SK-N-SH (cell line): ENCODE measurements around the gene SNX9. TPM values are rescaled to one million over a fixed set of nuclear protein-coding genes. Genes with fewer than 3 reads are reported as not detected.

Experiments used
- CTCF ChIA-PET: fragments of 300-600, 350-600 bp; formaldehyde crosslinking; extraction: SDS; loops from one replicate; lab custom pipeline; 2021; lab: Yijun Ruan, JAX
- POLR2A ChIA-PET: fragments of 350-600 bp; sonication (Branson Sonifier 250); formaldehyde crosslinking; extraction: SDS; loops from one replicate; lab custom pipeline; 2020; ENCODE audit warnings: antibody characterized with exemption, inconsistent platforms; lab: Yijun Ruan, JAX
- DNase-seq: peaks from one replicate; pipeline ENCODE4 v3.0.0; 2012
- H2AFZ ChIP-seq: fragments of 200-600 bp; sonication (generic); 2 replicates; pipeline ENCODE4 v1.8.1; 2016; ENCODE audit warnings: antibody characterized with exemption, mild to moderate bottlenecking, low read depth
- H3F3A ChIP-seq: fragments of 200-600 bp; sonication (generic); replicated peaks from 2 replicates; pipeline ENCODE3; 2016; ENCODE audit warnings: antibody characterized with exemption, mild to moderate bottlenecking; ENCODE audit not compliant: insufficient read depth
- H3K27ac ChIP-seq, 2 experiments: fragments of 200-500 bp in 1 of 2; fragments of 200-600 bp in 1 of 2; sonication (Bioruptor generic) in 1 of 2; sonication (generic), shearing (Covaris generic) in 1 of 2; 2 replicates each; pipeline versions ENCODE4 v1.5.1 to v1.6.1; 2014 to 2016; ENCODE audit warnings: low read depth in 2 of 2, inconsistent platforms in 1 of 2, low read length in 1 of 2, mild to moderate bottlenecking in 1 of 2, mixed read lengths in 1 of 2
- H3K27me3 ChIP-seq: fragments of 200-600 bp; sonication (generic), shearing (Covaris generic); 2 replicates; pipeline ENCODE4 v1.6.1; 2016; ENCODE audit warnings: mixed run types; ENCODE audit not compliant: insufficient read depth
- H3K36me3 ChIP-seq, 2 experiments: fragments of 200-500 bp in 1 of 2; fragments of 200-600 bp in 1 of 2; sonication (Bioruptor generic) in 1 of 2; sonication (generic) in 1 of 2; replicated peaks in 1 of 2; 2 replicates each; pipeline versions ENCODE3 to v1.5.1; 2014 to 2016; ENCODE audit warnings: low read length in 1 of 2, mild to moderate bottlenecking in 1 of 2; ENCODE audit not compliant: insufficient read depth in 2 of 2, control insufficient read depth in 1 of 2
- H3K4me1 ChIP-seq, 2 experiments: fragments of 200-500 bp in 1 of 2; fragments of 200-600 bp in 1 of 2; sonication (Bioruptor generic) in 1 of 2; sonication (generic), shearing (Covaris generic) in 1 of 2; 2 replicates each; pipeline versions ENCODE4 v1.5.1 to v1.6.1; 2014 to 2016; ENCODE audit warnings: low read depth in 1 of 2, low read length in 1 of 2, mixed run types in 1 of 2; ENCODE audit not compliant: insufficient read depth in 2 of 2, control insufficient read depth in 1 of 2
- H3K4me2 ChIP-seq: fragments of 200-600 bp; sonication (generic), shearing (Covaris generic); 2 replicates; pipeline ENCODE4 v1.6.1; 2017; ENCODE audit warnings: mixed run types
- H3K4me3 ChIP-seq, 2 experiments: fragments of 200-500 bp in 1 of 2; fragments of 200-600 bp in 1 of 2; sonication (Bioruptor generic) in 1 of 2; sonication (generic), shearing (Covaris generic) in 1 of 2; 2 replicates each; pipeline versions ENCODE4 v1.5.1 to v1.8.1; 2014 to 2016; ENCODE audit warnings: low read depth in 2 of 2, inconsistent platforms in 1 of 2, low read length in 1 of 2, mild to moderate bottlenecking in 1 of 2, mixed read lengths in 1 of 2, moderate library complexity in 1 of 2
- H3K79me2 ChIP-seq: fragments of 200-600 bp; sonication (generic); 2 replicates; pipeline ENCODE4 v1.8.1; 2017; ENCODE audit warnings: mild to moderate bottlenecking; ENCODE audit not compliant: insufficient read depth
- H3K9ac ChIP-seq: fragments of 200-600 bp; sonication (generic); 2 replicates; pipeline ENCODE4 v1.6.1; 2017; ENCODE audit warnings: mixed run types
- H3K9me2 ChIP-seq: fragments of 200-600 bp; sonication (generic); 2 replicates; pipeline ENCODE4 v1.6.1; 2017; ENCODE audit warnings: mixed run types
- H3K9me3 ChIP-seq: fragments of 200-600 bp; sonication (generic); 2 replicates; pipeline ENCODE4 v1.6.1; 2017; ENCODE audit warnings: mixed run types, mild to moderate bottlenecking, moderate library complexity
- H4K20me1 ChIP-seq: fragments of 200-600 bp; sonication (generic); 2 replicates; pipeline ENCODE4 v1.6.1; 2017; ENCODE audit warnings: mild to moderate bottlenecking, mixed run types; ENCODE audit not compliant: insufficient read depth
- ELF1 ChIP-seq: IDR thresholded peaks from 2 replicates; pipeline ENCODE4 v1.4.0; 2012
- EP300 ChIP-seq, 2 experiments: IDR thresholded peaks; 2 replicates each; pipeline versions ENCODE4 v1.4.0 to v1.6.1; 2012; ENCODE audit warnings: borderline replicate concordance in 1 of 2, low read depth in 1 of 2, low read length in 1 of 2
- FOXM1 ChIP-seq: IDR thresholded peaks from 2 replicates; pipeline ENCODE4 v1.4.0; 2012; ENCODE audit warnings: low read depth, mild to moderate bottlenecking
- GATA2 ChIP-seq: sonication (generic); formaldehyde crosslinking; IDR thresholded peaks from 2 replicates; pipeline ENCODE4 v1.5.0; 2020; ENCODE audit warnings: mild to moderate bottlenecking, missing genetic modification reagents
- MEF2A ChIP-seq: IDR thresholded peaks from 2 replicates; pipeline ENCODE4 v1.4.0; 2012; ENCODE audit warnings: low read depth, borderline replicate concordance
- MXI1 ChIP-seq: IDR thresholded peaks from 2 replicates; pipeline ENCODE4 v1.6.1; 2012; ENCODE audit warnings: mild to moderate bottlenecking, low read depth, low read length, improper control_type of control experiment
- NFIC ChIP-seq: IDR thresholded peaks from 2 replicates; pipeline ENCODE4 v1.4.0; 2012; ENCODE audit warnings: borderline replicate concordance
- POLR2AphosphoS5 ChIP-seq: IDR thresholded peaks from 2 replicates; pipeline ENCODE4 v1.6.1; 2012; ENCODE audit warnings: low read depth, low read length
- RAD21 ChIP-seq: IDR thresholded peaks from 2 replicates; pipeline ENCODE4 v1.6.1; 2012; ENCODE audit warnings: mild to moderate bottlenecking, low read length
- RFX5 ChIP-seq: IDR thresholded peaks from 2 replicates; pipeline ENCODE4 v1.6.1; 2012; ENCODE audit warnings: mild to moderate bottlenecking, improper control_type of control experiment, low read length
- TAF1 ChIP-seq: IDR thresholded peaks from 2 replicates; pipeline ENCODE4 v1.6.1; 2012; ENCODE audit warnings: low read depth, mild to moderate bottlenecking, low read length, moderate library complexity, borderline replicate concordance
- WGBS: methylation state at CpG from one replicate; pipeline ENCODE4 v1.1.6; 2017; ENCODE audit warnings: low lambda C conversion rate; 5-methylcytosine and 5-hydroxymethylcytosine counted together
- polyA plus RNA-seq, 3 experiments: library from polyadenylated mRNA; depleted of rRNA; stranded (reverse); fragments of >200 nt; gene quantifications; 2 replicates each; pipeline ENCODE4 v1.2.3, GENCODE V29; 2012
- TF ChIP-seq, protein P1 (sequence below): fragments of 150-350 bp; IDR thresholded peaks from 2 replicates; pipeline ENCODE4 v1.6.1; 2016; ENCODE audit warnings: mild to moderate bottlenecking, low read depth, low read length
- TF ChIP-seq, protein P2 (sequence below): IDR thresholded peaks from 2 replicates; pipeline ENCODE4 v1.6.1; 2012; ENCODE audit warnings: mild to moderate bottlenecking, low read depth, low read length, moderate library complexity

SNX9 gene
- polyA plus RNA-seq, 1 of the 3 experiments (the other 2 are of a cell fraction), result 31.6 TPM

DNA sequence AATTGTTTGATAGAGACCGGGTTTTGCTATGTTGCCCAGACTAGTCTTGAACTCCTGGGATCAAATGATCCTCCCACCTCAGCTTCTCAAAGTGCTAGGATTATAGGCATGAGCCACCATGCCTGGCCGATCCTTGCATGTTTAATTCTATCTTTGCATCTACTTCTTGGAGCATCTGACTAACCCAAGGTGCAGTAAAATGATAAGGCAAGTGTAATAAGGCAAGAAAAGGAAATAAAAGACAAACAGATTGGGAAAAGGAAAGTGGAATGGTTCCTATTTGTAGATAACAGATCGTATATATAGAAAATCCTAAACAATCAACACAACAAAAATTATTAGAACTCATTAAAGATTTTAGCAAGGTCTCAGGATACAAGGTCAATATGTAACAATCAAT, 36.8 kb upstream of the SNX9 start:
- 84% methylated on average over 3 of the region's 3 CpGs for WGBS
- H3K9ac ChIP-seq, result no peak overlapping the region
- no peaks in the 10 kb centered on the region for H3K79me2 ChIP-seq
- TF ChIP-seq FOXM1, result no peak
- TF ChIP-seq POLR2AphosphoS5, result no peak
- TF ChIP-seq NFIC, result no peak
- no peak for TF ChIP-seq RAD21
- no peak for TF ChIP-seq MXI1
- no peak for TF ChIP-seq ELF1
- no peak for TF ChIP-seq GATA2 (CRISPR knock-in tag)
- TF ChIP-seq EP300 (IDR thresholded peaks at IDR 0.05; ENCODE audit: borderline replicate concordance in 1 of 2, low read depth in 1 of 2, low read length in 1 of 2), result no peak
- TF ChIP-seq, protein P1, sequence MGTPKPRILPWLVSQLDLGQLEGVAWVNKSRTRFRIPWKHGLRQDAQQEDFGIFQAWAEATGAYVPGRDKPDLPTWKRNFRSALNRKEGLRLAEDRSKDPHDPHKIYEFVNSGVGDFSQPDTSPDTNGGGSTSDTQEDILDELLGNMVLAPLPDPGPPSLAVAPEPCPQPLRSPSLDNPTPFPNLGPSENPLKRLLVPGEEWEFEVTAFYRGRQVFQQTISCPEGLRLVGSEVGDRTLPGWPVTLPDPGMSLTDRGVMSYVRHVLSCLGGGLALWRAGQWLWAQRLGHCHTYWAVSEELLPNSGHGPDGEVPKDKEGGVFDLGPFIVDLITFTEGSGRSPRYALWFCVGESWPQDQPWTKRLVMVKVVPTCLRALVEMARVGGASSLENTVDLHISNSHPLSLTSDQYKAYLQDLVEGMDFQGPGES, result no peak
- H3K4me3 ChIP-seq, result no peak overlapping the region
- CTCF ChIA-PET, result interaction anchor here (0.6 kb wide), 1 partner anchor 376 kb away, joined by 3 read pairs; no protein-coding TSS in a partner anchor
- no peak for DNase-seq
- no peaks in the 10 kb centered on the region for H3F3A ChIP-seq
- H3K4me2 ChIP-seq, result no peak overlapping the region
- no peaks in the 10 kb centered on the region for H3K27me3 ChIP-seq
- H3K9me3 ChIP-seq, result no peaks in the 10 kb centered on the region
- H3K36me3 ChIP-seq, result no peaks in the 10 kb centered on the region
- H3K4me1 ChIP-seq, result no peaks in the 10 kb centered on the region
- H3K27ac ChIP-seq, result no peak overlapping the region
- H3K9me2 ChIP-seq, result no peaks in the 10 kb centered on the region
- POLR2A ChIA-PET, result no interaction called here
- no peak overlapping the region for H2AFZ ChIP-seq
- no peaks in the 10 kb centered on the region for H4K20me1 ChIP-seq

DNA sequence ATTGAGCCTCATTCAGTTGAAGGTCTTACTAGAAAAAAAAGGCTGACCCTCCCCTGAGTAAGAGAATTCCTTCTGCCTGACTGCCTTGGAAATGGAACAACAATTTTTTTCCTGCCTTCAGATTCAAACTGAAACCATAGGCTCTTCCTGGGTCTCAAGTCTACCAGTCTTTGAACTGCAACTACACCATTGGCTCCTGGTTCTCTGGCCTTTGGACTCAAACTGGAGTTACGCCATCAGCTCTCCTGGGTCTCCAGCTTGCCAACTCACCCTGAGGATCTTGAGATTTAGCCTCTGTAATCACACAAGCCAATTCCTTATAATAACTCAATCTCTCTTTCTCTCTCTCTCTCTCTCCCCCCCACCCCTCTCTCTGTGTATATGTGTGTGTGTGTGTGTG, 36.0 kb upstream of the SNX9 start:
- CTCF ChIA-PET, result interaction anchor here (1.4 kb wide), 1 partner anchor 30 kb away, joined by 3 read pairs; no protein-coding TSS in a partner anchor
- TF ChIP-seq, protein P2, sequence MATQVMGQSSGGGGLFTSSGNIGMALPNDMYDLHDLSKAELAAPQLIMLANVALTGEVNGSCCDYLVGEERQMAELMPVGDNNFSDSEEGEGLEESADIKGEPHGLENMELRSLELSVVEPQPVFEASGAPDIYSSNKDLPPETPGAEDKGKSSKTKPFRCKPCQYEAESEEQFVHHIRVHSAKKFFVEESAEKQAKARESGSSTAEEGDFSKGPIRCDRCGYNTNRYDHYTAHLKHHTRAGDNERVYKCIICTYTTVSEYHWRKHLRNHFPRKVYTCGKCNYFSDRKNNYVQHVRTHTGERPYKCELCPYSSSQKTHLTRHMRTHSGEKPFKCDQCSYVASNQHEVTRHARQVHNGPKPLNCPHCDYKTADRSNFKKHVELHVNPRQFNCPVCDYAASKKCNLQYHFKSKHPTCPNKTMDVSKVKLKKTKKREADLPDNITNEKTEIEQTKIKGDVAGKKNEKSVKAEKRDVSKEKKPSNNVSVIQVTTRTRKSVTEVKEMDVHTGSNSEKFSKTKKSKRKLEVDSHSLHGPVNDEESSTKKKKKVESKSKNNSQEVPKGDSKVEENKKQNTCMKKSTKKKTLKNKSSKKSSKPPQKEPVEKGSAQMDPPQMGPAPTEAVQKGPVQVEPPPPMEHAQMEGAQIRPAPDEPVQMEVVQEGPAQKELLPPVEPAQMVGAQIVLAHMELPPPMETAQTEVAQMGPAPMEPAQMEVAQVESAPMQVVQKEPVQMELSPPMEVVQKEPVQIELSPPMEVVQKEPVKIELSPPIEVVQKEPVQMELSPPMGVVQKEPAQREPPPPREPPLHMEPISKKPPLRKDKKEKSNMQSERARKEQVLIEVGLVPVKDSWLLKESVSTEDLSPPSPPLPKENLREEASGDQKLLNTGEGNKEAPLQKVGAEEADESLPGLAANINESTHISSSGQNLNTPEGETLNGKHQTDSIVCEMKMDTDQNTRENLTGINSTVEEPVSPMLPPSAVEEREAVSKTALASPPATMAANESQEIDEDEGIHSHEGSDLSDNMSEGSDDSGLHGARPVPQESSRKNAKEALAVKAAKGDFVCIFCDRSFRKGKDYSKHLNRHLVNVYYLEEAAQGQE, result no peak
- TF ChIP-seq RFX5 (no peak), FOXM1 (no peak), MEF2A (no peak), ELF1 (no peak), TAF1 (no peak)

More for the DNA sequence above, 36.0 kb upstream of the SNX9 start:
- H4K20me1 ChIP-seq, result no peaks in the 10 kb centered on the region
- H3K4me3 ChIP-seq, result no peak overlapping the region
- no peaks in the 10 kb centered on the region for H3K9me2 ChIP-seq
- POLR2A ChIA-PET, result no interaction called here
- H3K27me3 ChIP-seq, result no peaks in the 10 kb centered on the region
- no peaks in the 10 kb centered on the region for H3K79me2 ChIP-seq
- no peaks in the 10 kb centered on the region for H3K9me3 ChIP-seq
- H3K9ac ChIP-seq, result no peak overlapping the region
- no peak overlapping the region for H3K27ac ChIP-seq
- WGBS, result 89% methylated on average over 1 of the region's 1 CpG
- H3K4me2 ChIP-seq, result no peak overlapping the region
- H3K36me3 ChIP-seq, result no peaks in the 10 kb centered on the region
- H2AFZ ChIP-seq, result no peak overlapping the region
- H3K4me1 ChIP-seq, result no peaks in the 10 kb centered on the region
- no peak for DNase-seq
- H3F3A ChIP-seq, result no peaks in the 10 kb centered on the region
